Esophagus squamous epithelium (tissue), 5 donors: ENCODE measurements around the gene ROR2. TPM values are rescaled to one million over a fixed set of nuclear protein-coding genes. Genes with fewer than 3 reads are reported as not detected.
A peak's percentile ranks its signal among the peaks of the same experiment; 100 is the strongest.
"Not testable (repeated sequence)": the region's sequence is repeated elsewhere in the genome, so short reads cannot be mapped to it uniquely, and the experiment has no call there.

Experiments
- DNase-seq: peaks from one replicate; lab custom pipeline; 2025; lab: John Stamatoyannopoulos, UW
- H3K27ac ChIP-seq, 4 donors: fragments of 200-600 bp; sonication (generic); one replicate each; pipeline ENCODE4 v1.5.1; 2016 to 2019; ENCODE audit warnings: mild to moderate bottlenecking in 1 of 4
- H3K27me3 ChIP-seq, 4 donors: fragments of 200-600 bp; sonication (generic); 1 replicate in 3 of 4; 2 replicates in 1 of 4; pipeline versions ENCODE4 v1.5.1 to v1.6.0; 2017 to 2021; ENCODE audit warnings: antibody characterized with exemption in 1 of 4
- H3K36me3 ChIP-seq, 3 donors: fragments of 200-600 bp; sonication (generic); one replicate each; pipeline ENCODE4 v1.5.1; 2016 to 2019
- H3K4me1 ChIP-seq, 3 donors: fragments of 200-600 bp; sonication (generic); one replicate each; pipeline ENCODE4 v1.5.1; 2017 to 2019
- H3K4me3 ChIP-seq, 4 donors: fragments of 200-600 bp; sonication (generic); 1 replicate in 3 of 4; 2 replicates in 1 of 4; pipeline ENCODE4 v1.5.1; 2016 to 2019; ENCODE audit warnings: mild to moderate bottlenecking in 2 of 4, moderate library complexity in 1 of 4
- H3K9me3 ChIP-seq, 3 donors: fragments of 200-600 bp; sonication (generic); one replicate each; pipeline ENCODE4 v1.5.1; 2016 to 2019
- CTCF ChIP-seq, 6 experiments: fragments of 450-650 bp in 4 of 6; fragments of 200-600 bp in 2 of 6; sonication (generic) in 2 of 6; IDR thresholded peaks; one replicate each; pipeline ENCODE4 v1.5.1; 2016 to 2019; ENCODE audit warnings: antibody characterized with exemption in 6 of 6, mild to moderate bottlenecking in 4 of 6, moderate library complexity in 4 of 6
- POLR2A ChIP-seq, 4 donors: fragments of 450-650 bp; IDR thresholded peaks; one replicate each; pipeline ENCODE4 v1.6.1; 2017; ENCODE audit warnings: antibody characterized with exemption in 4 of 4, mild to moderate bottlenecking in 4 of 4, moderate library complexity in 3 of 4
- WGBS, 2 donors: methylation state at CpG; one replicate each; pipeline ENCODE4 v1.1.5; 2018; 5-methylcytosine and 5-hydroxymethylcytosine counted together
- intact Hi-C: fragments of 100-400 bp; cut with DNase I; formaldehyde crosslinking; loops from one replicate; pipeline ENCODE4 v1.15.0; 2022
- total RNA-seq, 4 donors: library from RNA; depleted of rRNA; stranded (reverse); fragments of >200 nt; gene quantifications; one replicate each; pipeline ENCODE4 v1.1.0, GENCODE V29; 2016
- donor health status: DM: yes; HTN: yes; CAD: no.

Gene ROR2
- total RNA-seq, 4 donors from 2014 or later = 0.68 to 12.6 (median 3.7) TPM

GRCh38 chr9:91549177-91549576 lies 400.9 kb downstream of the ROR2 start:
- no peak for TF ChIP-seq POLR2A (IDR thresholded peaks at IDR 0.05)
- TF ChIP-seq CTCF (IDR thresholded peaks at IDR 0.05) = no peak
- DNase-seq = no peak
- no peaks in the 10 kb centered on the region for H3K36me3 ChIP-seq
- H3K4me1 ChIP-seq = no peaks in the 10 kb centered on the region
- no peaks in the 10 kb centered on the region for H3K9me3 ChIP-seq
- peaks cover 0 to 22% (median 0%) of the 10 kb centered on the region in 4 donors for H3K27me3 ChIP-seq
- intact Hi-C loops = no loop called here
- WGBS, 2 donors = 62 to 73% methylated on average over 5 of the region's 5 CpGs
- H3K27ac ChIP-seq = no peak overlapping the region
- no peak overlapping the region for H3K4me3 ChIP-seq

- H3K4me1 ChIP-seq = no peaks in the 10 kb centered on the region
- H3K27me3 ChIP-seq = peaks cover 0 to 22% (median 0%) of the 10 kb centered on the region in 4 donors
- no peak for TF ChIP-seq CTCF (IDR thresholded peaks at IDR 0.05)
- no peak for TF ChIP-seq POLR2A (IDR thresholded peaks at IDR 0.05)
- no peaks in the 10 kb centered on the region for H3K36me3 ChIP-seq
- no peak overlapping the region for H3K4me3 ChIP-seq
- DNase-seq = no peak
- no peak overlapping the region for H3K27ac ChIP-seq
- H3K9me3 ChIP-seq = no peaks in the 10 kb centered on the region
- WGBS, 2 donors = 87 to 93% methylated on average over 2 of the region's 2 CpGs
- intact Hi-C loops = no loop called here
Observed at GRCh38 chr9:91547081-91547480, 402.9 kb downstream of the ROR2 start.

GRCh38 chr9:91546574-91546973 lies 403.5 kb downstream of the ROR2 start:
- Histone ChIP-seq H3K4me1 (no peaks in the 10 kb centered on the region), H3K9me3 (no peaks in the 10 kb centered on the region), H3K27me3 (peaks cover 0 to 22% (median 0%) of the 10 kb centered on the region in 4 donors), H3K27ac (no peak overlapping the region), H3K4me3 (no peak overlapping the region), H3K36me3 (no peaks in the 10 kb centered on the region)
- 38 to 54% methylated on average over 4 of the region's 4 CpGs for whole genome bisulfite sequencing, 2 donors
- TF ChIP-seq CTCF (IDR thresholded peaks at IDR 0.05) (no peak), POLR2A (IDR thresholded peaks at IDR 0.05) (no peak)
- DNase-seq = no peak
- intact Hi-C loops = no loop called here

GRCh38 chr9:91541734-91542133 lies 408.3 kb downstream of the ROR2 start:
- intact Hi-C loops = no loop called here
- no peaks in the 10 kb centered on the region for H3K36me3 ChIP-seq
- H3K27me3 ChIP-seq = no peaks in the 10 kb centered on the region
- DNase-seq = no peak
- no peaks in the 10 kb centered on the region for H3K9me3 ChIP-seq
- peaks cover 0 to 1% (median 0%) of the 10 kb centered on the region in 3 donors for H3K4me1 ChIP-seq
- no peak overlapping the region for H3K4me3 ChIP-seq
- H3K27ac ChIP-seq = no peak overlapping the region
- TF ChIP-seq CTCF (IDR thresholded peaks at IDR 0.05) (no peak), POLR2A (IDR thresholded peaks at IDR 0.05) (no peak)
- 68 to 75% methylated on average over 3 of the region's 3 CpGs for WGBS, 2 donors

- H3K27ac ChIP-seq, H3K4me3 ChIP-seq, H3K27me3 ChIP-seq, H3K36me3 ChIP-seq, intact Hi-C loops, H3K9me3 ChIP-seq, DNase-seq: not testable (repeated sequence)
- H3K4me1 ChIP-seq = peaks cover 0 to 11% (median 0%) of the 10 kb centered on the region in 3 donors
- 79 to 89% methylated on average over 4 of the region's 4 CpGs for WGBS, 2 donors
Observed at GRCh38 chr9:91540506-91540905, 409.5 kb downstream of the ROR2 start.

- H3K36me3 ChIP-seq = no peaks in the 10 kb centered on the region
- peak overlapping the region in 1 of 4 donors; percentile 15 for H3K27ac ChIP-seq
- peaks cover 0 to 9% (median 0%) of the 10 kb centered on the region in 4 donors for H3K27me3 ChIP-seq
- DNase-seq = no peak
- no peaks in the 10 kb centered on the region for H3K9me3 ChIP-seq
- 24 to 40% methylated on average over 3 of the region's 3 CpGs for WGBS, 2 donors
- peaks cover 0 to 11% (median 0%) of the 10 kb centered on the region in 3 donors for H3K4me1 ChIP-seq
- intact Hi-C loops = no loop called here
- H3K4me3 ChIP-seq = no peak overlapping the region
- TF ChIP-seq CTCF (IDR thresholded peaks at IDR 0.05) (no peak), POLR2A (IDR thresholded peaks at IDR 0.05) (no peak)
Observed at GRCh38 chr9:91536211-91536691, 413.8 kb downstream of the ROR2 start.
